HG02763 (cell line): Measurements from ENCODE around the gene TOP2A.

Experiments used
- ATAC-seq: cut with Tn5 transposase; IDR thresholded peaks from one replicate; pipeline ENCODE4 v1.9.1; 2021; ENCODE audit warnings: mild to moderate bottlenecking, moderate library complexity; ENCODE audit not compliant: unreplicated experiment

Gene TOP2A

DNA sequence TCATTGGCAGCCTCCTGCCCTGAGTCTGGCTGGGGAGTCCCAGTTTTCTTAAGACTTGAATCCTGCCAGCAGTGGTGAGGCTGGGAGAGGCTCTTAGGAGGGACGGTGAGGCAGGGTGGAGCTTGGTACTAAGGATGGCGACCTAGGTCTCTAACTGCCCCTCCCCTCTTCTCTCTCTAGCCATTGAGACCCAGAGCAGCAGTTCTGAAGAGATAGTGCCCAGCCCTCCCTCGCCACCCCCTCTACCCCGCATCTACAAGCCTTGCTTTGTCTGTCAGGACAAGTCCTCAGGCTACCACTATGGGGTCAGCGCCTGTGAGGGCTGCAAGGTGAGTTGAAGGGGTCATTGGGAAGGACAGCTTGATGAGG, 69.6 kb downstream of the TOP2A start:
- no peak for ATAC-seq

DNA sequence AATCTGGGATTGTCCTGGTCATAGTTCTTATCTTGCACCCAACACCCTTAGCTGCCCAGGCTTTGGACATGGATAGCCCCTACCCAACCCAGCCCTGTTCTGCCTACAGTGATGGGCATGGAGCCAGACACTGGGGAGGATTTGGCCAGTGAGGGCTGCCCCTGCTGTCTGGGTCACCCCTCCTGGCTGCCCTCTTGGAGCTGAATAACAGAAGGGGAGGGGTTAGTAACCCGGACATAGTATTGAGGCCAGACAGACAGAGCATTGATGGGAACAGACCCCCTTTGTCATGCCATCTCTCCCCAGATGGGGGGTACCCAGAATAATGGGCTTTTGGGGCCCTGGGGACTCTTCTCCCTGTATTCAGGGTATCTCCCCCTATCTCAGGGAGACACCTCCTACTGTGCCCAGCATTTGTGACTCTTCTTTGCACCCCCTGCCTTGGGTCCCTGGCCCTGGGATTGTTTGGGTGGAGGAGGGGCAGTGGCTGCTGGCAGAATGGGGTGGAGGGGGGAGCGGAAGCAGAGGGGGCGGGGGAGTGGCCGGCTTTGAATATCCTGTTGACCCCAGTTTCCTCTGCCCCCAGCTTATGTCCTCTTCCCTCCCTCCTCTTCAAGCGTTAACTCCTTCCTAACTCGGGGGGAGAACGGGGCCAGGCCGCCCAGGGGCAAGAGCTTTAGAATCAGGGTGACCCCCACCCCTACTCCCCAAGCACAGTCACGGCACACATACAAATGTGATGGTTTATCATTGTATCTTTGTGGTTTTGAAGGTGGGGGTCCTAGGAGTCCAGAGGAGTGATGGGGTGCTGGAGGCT, 70.2 kb downstream of the TOP2A start:
- no peak for ATAC-seq

- no peak for ATAC-seq
Observed at GRCh38 chr17:40346765-40347158, 70.9 kb downstream of the TOP2A start.

DNA sequence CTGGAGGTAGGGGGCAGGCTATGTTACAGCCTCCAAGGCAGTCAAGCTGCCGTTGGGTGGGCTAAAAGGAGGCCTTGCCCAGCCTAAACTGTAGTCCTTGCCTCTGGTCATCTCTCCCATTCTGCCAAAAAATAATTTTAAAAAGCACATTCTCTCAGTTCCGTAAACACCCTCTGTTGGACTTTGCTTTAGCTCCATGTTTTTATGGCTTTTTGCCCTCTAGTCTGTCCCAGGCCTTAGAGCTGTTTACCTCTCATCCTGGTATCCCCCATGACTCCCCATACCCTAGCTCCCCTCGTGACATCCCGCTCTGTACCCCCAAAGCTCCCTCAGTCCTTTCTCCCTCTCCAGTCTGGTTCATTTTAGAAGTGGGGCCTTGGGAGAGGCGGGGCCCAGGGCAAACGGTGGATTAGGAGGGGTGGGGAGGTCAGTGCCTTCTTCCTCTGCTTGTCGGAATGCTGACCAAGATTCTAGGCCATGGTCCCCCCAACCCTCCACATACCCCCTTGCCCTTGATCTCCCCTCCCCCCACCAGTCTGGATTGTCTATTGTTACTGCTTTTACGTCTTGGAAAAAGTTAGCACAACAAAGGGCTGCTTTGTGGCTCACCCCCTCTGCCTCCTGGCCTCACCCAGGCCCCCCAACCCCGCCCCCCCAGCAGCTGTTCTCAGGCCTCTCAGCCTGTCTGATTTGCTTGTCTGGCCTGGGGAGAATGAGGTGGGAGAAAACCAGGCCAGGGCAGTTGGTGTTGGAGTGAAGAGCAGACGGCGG, 71.5 kb downstream of the TOP2A start:
- ATAC-seq: no peak

- no peak for ATAC-seq
Observed at GRCh38 chr17:40345161-40345993, 72.3 kb downstream of the TOP2A start.

GRCh38 chr17:40344421-40345160, 73.1 kb downstream of the TOP2A start:
- no peak for ATAC-seq

GRCh38 chr17:40343219-40344119, 74.2 kb downstream of the TOP2A start:
- no peak for ATAC-seq

- no peak for ATAC-seq
Observed at GRCh38 chr17:40342504-40343218, 75.0 kb downstream of the TOP2A start.

DNA sequence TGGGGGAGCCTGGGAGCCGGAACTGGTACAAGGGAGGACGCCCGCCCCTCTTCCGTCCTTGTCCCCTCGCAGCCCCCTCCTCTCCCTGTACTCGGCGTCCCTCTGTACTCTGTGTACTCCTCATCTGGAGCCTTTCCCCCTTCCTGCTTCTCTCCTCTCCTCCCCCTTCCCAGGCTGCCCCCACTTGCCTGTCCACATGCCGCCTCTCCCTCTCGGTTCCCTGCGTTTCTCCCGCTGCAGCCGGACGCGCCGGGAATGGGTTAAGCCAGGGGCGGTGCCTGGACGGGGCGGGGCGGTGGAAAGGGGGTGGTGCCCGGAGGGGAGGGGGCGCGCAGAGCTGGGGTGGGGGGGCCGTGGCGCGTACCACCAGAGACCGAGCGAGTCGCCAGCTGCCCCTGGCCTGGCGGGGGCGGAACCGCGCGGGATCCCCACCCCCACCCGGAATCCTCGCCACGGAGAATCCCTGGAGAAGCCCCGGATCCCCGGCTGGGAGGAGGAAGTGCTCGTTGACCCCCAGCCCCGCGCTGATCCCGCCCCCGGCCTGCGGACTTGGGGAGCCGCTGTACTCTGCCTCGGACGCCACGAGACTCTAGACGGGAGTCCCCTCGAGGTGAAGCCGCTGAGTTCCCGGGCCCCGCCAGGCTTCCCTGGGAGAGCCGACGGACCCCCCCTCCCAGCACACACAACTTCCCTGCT, 75.7 kb downstream of the TOP2A start:
- ATAC-seq: no peak

- ATAC-seq: peak; percentile 62
Observed at GRCh38 chr17:40340880-40341807, 76.6 kb downstream of the TOP2A start.

GRCh38 chr17:40340327-40340726, 77.4 kb downstream of the TOP2A start:
- no peak for ATAC-seq

DNA sequence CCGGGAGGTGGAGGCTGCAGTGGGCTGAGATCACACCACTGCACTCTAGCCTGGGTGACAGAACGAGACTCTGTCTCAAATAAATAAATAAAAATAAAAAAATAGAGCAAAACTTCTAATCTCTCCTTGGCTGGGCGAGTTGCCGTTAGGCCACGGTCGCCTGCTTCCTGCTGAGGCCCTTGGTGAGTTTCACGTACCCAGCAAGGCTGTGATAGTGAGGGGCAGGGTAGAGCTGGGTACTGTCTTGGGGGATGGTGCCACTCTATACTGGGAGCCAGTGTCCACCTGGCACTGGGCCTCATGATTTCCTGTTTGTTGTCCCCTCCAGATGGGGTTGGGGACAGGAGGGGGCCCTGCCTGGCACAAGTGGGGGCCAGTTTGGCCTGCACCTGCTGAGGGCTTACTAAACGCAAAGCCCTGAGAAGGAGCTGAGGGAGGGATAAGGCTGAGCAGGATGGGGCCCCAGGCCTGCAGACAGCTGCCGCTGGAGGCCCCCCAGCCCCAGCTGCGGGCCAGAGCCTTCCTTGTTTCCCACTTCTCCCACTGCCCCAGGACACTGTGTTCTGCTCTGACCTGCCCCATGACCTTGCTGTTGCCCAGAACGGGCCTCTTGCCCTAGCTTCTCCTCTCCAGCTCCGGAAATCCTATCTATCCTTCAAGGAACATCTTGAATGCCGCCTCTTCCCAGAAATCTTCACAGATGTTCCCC, 78.6 kb downstream of the TOP2A start:
- ATAC-seq: no peak
